ENCODE measurements around the gene MBP.

MBP gene

GRCh38 chr18:77082316-77082955 is 50.1 kb downstream of the MBP start:
- DNase-seq, result no peak

GRCh38 chr18:77081390-77081778 is 51.2 kb downstream of the MBP start:
- DNase-seq, result no peak

- DNase-seq, result peak; percentile 62 to 84
Measured at GRCh38 chr18:77079954-77080682, 52.5 kb downstream of the MBP start.

- DNase-seq, result no peak
Measured at GRCh38 chr18:77079088-77079487, 53.5 kb downstream of the MBP start.

GRCh38 chr18:77078690-77079070 is 53.9 kb downstream of the MBP start:
- no peak for DNase-seq

GRCh38 chr18:77077941-77078689 is 54.5 kb downstream of the MBP start:
- no peak for DNase-seq

- no peak for DNase-seq
Measured at GRCh38 chr18:77077401-77077800, 55.2 kb downstream of the MBP start.

- DNase-seq, result no peak
Measured at GRCh38 chr18:77076111-77076510, 56.5 kb downstream of the MBP start.

- no peak for DNase-seq
Measured at GRCh38 chr18:77074431-77074830, 58.2 kb downstream of the MBP start.

GRCh38 chr18:77073336-77074093 is 59.1 kb downstream of the MBP start:
- DNase-seq, result peak; percentile 16 to 51

GRCh38 chr18:77072566-77072965 is 60.0 kb downstream of the MBP start:
- no peak for DNase-seq

GRCh38 chr18:77071711-77072292 is 60.8 kb downstream of the MBP start:
- peak; percentile 77 to 79 for DNase-seq

GRCh38 chr18:77071061-77071460 is 61.5 kb downstream of the MBP start:
- no peak for DNase-seq

GRCh38 chr18:77070627-77071026 is 62.0 kb downstream of the MBP start:
- no peak for DNase-seq

- peak; percentile 55 to 65 for DNase-seq
Measured at GRCh38 chr18:77069931-77070330, 62.7 kb downstream of the MBP start.

GRCh38 chr18:77069482-77069881 is 63.1 kb downstream of the MBP start:
- no peak for DNase-seq

- DNase-seq, result peak; percentile 57 to 65
Measured at GRCh38 chr18:77068321-77069312, 64.0 kb downstream of the MBP start.

GRCh38 chr18:77067291-77068061 is 65.1 kb downstream of the MBP start:
- peak; percentile 71 to 79 for DNase-seq

GRCh38 chr18:77066689-77067088 is 65.9 kb downstream of the MBP start:
- DNase-seq, result no peak

- DNase-seq, result no peak
Measured at GRCh38 chr18:77066101-77066500, 66.5 kb downstream of the MBP start.
